ENCODE results near the gene PA2G4. TPM values are rescaled to one million over a fixed set of nuclear protein-coding genes. Genes with fewer than 3 reads are reported as not detected.
"Not testable (repeated sequence)": the region's sequence is repeated elsewhere in the genome, so short reads cannot be mapped to it uniquely, and the experiment has no call there.

PA2G4 gene
- total RNA-seq, 6 experiments from 2014 or later = 144 to 190 (median 177) TPM

GRCh38 chr12:56152756-56153677 is 48.7 kb downstream of the PA2G4 start:
- Mint-ChIP-seq H3K27ac (peak overlapping the region; percentile 93), H3K36me3 (ENCODE audit: low read depth) (peaks cover 12% of the 10 kb centered on the region), H3K9me3 (peaks cover under 1% of the 10 kb centered on the region; the same call in 1 of the 2 replicates), H3K4me1 (ENCODE audit: low read depth) (peaks cover 47% of the 10 kb centered on the region), H3K27me3 (ENCODE audit: insufficient read depth) (peaks cover 2% of the 10 kb centered on the region), H3K4me3 (peak overlapping the region; percentile 97)
- DNase-seq = no peak
- TF ChIP-seq, protein P1, sequence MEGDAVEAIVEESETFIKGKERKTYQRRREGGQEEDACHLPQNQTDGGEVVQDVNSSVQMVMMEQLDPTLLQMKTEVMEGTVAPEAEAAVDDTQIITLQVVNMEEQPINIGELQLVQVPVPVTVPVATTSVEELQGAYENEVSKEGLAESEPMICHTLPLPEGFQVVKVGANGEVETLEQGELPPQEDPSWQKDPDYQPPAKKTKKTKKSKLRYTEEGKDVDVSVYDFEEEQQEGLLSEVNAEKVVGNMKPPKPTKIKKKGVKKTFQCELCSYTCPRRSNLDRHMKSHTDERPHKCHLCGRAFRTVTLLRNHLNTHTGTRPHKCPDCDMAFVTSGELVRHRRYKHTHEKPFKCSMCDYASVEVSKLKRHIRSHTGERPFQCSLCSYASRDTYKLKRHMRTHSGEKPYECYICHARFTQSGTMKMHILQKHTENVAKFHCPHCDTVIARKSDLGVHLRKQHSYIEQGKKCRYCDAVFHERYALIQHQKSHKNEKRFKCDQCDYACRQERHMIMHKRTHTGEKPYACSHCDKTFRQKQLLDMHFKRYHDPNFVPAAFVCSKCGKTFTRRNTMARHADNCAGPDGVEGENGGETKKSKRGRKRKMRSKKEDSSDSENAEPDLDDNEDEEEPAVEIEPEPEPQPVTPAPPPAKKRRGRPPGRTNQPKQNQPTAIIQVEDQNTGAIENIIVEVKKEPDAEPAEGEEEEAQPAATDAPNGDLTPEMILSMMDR (IDR thresholded peaks at IDR 0.05) = no peak

DNA sequence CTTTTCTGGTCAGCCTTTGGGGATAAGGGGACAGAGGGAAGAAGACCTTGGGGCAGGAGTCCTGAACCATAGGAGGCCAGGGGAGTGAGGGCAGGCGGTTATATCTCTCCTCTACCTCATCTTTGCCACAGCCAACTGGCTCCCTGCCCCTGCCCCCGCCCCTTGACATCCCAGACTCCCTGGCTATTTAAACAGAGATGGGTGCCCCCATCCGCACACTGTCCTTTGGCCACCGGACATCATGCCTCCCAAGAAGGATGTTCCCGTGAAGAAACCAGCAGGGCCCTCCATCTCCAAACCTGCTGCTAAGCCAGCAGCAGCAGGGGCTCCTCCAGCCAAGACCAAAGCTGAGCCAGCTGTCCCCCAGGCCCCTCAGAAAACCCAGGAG is 49.3 kb downstream of the PA2G4 start:
- Mint-ChIP-seq H3K27ac (peak overlapping the region; percentile 93), H3K27me3 (ENCODE audit: insufficient read depth) (peaks cover 8% of the 10 kb centered on the region), H3K36me3 (ENCODE audit: low read depth) (peaks cover 18% of the 10 kb centered on the region), H3K4me1 (ENCODE audit: low read depth) (peaks cover 47% of the 10 kb centered on the region), H3K4me3 (peak overlapping the region; percentile 97), H3K9me3 (peaks cover 6% of the 10 kb centered on the region)
- TF ChIP-seq, protein P1 (IDR thresholded peaks at IDR 0.05) = no peak
- DNase-seq = no peak

DNA sequence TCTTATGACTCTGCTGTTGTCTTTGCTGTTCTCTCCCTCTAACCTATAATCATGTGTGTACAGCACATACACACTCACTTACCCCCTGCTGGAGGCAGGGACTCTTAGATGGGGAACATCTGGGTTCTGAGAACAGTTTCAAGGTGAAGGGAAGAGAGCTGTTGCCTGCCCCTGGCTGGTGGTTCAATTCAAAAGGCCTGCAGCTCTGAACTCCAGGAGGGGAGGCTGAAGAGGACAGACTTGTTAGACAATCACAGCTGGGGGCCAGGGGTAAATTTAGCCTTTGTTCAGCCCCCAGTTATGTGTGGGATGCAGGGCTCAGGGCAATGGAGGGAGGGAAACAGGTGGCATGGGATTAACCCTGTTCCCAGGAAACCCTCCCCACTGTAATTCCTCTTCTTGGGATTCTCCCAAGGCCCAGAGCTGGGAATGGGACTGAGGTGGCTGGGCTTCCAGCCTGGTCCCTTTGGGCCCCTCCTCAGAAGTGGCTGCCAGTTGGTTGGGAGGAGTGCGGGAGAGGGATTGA is 50.0 kb downstream of the PA2G4 start:
- H3K9me3 Mint-ChIP-seq = peaks cover 12% of the 10 kb centered on the region
- peaks cover 15% of the 10 kb centered on the region for H3K27me3 Mint-ChIP-seq (ENCODE audit: insufficient read depth)
- no peak for DNase-seq
- no peak overlapping the region for H3K4me3 Mint-ChIP-seq
- H3K27ac Mint-ChIP-seq = no peak overlapping the region
- H3K36me3 Mint-ChIP-seq (ENCODE audit: low read depth) = peaks cover 25% of the 10 kb centered on the region
- TF ChIP-seq, protein P1 (IDR thresholded peaks at IDR 0.05) = no peak
- H3K4me1 Mint-ChIP-seq (ENCODE audit: low read depth) = peaks cover 47% of the 10 kb centered on the region

DNA sequence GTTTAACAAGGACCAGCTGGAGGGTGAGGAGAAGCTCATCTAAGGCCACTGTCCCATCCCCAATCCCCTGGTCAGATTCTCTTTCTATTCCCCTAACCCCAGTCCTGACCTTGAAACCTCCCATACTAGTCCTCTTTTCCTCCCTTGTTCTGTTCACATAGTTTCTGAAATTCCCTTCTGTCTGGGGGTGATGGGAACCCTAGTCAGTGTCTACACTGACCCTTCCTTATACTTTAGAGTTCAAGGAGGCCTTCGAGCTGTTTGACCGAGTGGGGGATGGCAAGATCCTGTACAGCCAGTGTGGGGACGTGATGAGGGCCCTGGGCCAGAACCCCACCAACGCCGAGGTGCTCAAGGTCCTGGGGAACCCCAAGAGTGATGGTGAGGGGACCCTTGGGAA is 50.5 kb downstream of the PA2G4 start:
- Mint-ChIP-seq H3K27me3 (ENCODE audit: insufficient read depth) (peaks cover 16% of the 10 kb centered on the region), H3K9me3 (peaks cover 12% of the 10 kb centered on the region), H3K4me3 (no peak overlapping the region), H3K36me3 (ENCODE audit: low read depth) (peaks cover 30% of the 10 kb centered on the region), H3K4me1 (ENCODE audit: low read depth) (peaks cover 48% of the 10 kb centered on the region), H3K27ac (no peak overlapping the region; the same call in 1 of the 2 replicates)
- no peak for DNase-seq
- TF ChIP-seq, protein P1 (IDR thresholded peaks at IDR 0.05) = no peak

GRCh38 chr12:56155256-56155845 is 51.0 kb downstream of the PA2G4 start:
- peaks cover 35% of the 10 kb centered on the region for H3K36me3 Mint-ChIP-seq (ENCODE audit: low read depth)
- DNase-seq = no peak
- H3K9me3 Mint-ChIP-seq = peaks cover 12% of the 10 kb centered on the region
- no peak overlapping the region for H3K4me3 Mint-ChIP-seq
- H3K27me3 Mint-ChIP-seq (ENCODE audit: insufficient read depth) = peaks cover 17% of the 10 kb centered on the region
- TF ChIP-seq, protein P1 (IDR thresholded peaks at IDR 0.05) = no peak
- peaks cover 50% of the 10 kb centered on the region for H3K4me1 Mint-ChIP-seq (ENCODE audit: low read depth)
- H3K27ac Mint-ChIP-seq = peak overlapping the region; percentile 29; the same call in 1 of the 2 replicates

GRCh38 chr12:56156464-56157200 is 52.3 kb downstream of the PA2G4 start:
- Mint-ChIP-seq H3K27ac (peak overlapping the region; percentile 96), H3K27me3 (ENCODE audit: insufficient read depth) (peaks cover 22% of the 10 kb centered on the region), H3K9me3 (peaks cover 12% of the 10 kb centered on the region), H3K4me3 (peak overlapping the region; percentile 98), H3K36me3 (ENCODE audit: low read depth) (peaks cover 47% of the 10 kb centered on the region), H3K4me1 (ENCODE audit: low read depth) (peaks cover 50% of the 10 kb centered on the region)
- not testable (repeated sequence) for DNase-seq

Data from HFFc6 (cell line).